Measurements from ENCODE around the gene KSR1. TPM values are rescaled to one million over a fixed set of nuclear protein-coding genes. Genes with fewer than 3 reads are reported as not detected.

The KSR1 gene
- total RNA-seq, 2 donors from 2014 or later, result 7.9 to 10.2 TPM

DNA sequence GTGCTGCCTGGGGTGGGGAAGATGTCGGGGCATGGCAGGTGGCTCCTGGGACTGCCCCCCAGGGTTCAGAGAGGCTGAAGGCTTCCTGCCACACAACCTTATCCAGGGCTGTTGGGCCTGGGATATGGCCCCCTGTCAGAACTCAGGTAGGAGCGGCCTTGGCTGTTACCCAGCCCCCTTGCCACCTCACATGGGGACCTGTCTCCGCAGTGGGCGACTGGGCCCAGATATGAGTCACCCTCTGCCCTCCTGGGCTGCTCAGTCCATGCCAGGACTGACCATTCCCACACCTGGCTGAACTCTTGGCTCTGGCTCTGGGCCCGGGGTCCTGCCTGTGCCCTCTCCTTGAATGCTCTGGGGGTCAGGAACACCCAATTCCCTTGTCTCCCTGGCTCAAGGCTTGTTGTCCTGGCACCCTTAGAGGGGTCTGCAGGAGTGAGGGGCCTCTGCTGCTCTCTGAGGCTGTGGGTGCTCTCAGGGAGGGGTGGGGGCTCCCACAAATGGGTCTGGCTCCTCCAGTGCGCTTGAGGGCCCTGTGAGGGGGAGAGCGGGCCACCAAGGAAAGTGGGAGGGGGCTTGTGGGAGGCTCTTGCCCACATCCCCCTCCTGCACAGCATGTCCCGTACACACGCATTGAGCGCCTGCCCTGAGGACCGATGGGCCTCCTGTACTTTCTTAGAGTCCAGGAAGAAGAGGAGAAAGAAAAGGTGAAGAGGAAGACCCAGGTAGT, 210.7 kb downstream of the KSR1 start:
- DNase-seq (ENCODE audit: low spot score), result no peak
- Histone ChIP-seq H3K4me3 (no peak overlapping the region), H3K4me1 (no peaks in the 10 kb centered on the region), H3K9me3 (no peaks in the 10 kb centered on the region), H3K27ac (no peak overlapping the region), H3K27me3 (no peaks in the 10 kb centered on the region), H3K36me3 (no peaks in the 10 kb centered on the region)
- TF ChIP-seq, protein P1, sequence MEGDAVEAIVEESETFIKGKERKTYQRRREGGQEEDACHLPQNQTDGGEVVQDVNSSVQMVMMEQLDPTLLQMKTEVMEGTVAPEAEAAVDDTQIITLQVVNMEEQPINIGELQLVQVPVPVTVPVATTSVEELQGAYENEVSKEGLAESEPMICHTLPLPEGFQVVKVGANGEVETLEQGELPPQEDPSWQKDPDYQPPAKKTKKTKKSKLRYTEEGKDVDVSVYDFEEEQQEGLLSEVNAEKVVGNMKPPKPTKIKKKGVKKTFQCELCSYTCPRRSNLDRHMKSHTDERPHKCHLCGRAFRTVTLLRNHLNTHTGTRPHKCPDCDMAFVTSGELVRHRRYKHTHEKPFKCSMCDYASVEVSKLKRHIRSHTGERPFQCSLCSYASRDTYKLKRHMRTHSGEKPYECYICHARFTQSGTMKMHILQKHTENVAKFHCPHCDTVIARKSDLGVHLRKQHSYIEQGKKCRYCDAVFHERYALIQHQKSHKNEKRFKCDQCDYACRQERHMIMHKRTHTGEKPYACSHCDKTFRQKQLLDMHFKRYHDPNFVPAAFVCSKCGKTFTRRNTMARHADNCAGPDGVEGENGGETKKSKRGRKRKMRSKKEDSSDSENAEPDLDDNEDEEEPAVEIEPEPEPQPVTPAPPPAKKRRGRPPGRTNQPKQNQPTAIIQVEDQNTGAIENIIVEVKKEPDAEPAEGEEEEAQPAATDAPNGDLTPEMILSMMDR (IDR thresholded peaks at IDR 0.05), result no peak

DNA sequence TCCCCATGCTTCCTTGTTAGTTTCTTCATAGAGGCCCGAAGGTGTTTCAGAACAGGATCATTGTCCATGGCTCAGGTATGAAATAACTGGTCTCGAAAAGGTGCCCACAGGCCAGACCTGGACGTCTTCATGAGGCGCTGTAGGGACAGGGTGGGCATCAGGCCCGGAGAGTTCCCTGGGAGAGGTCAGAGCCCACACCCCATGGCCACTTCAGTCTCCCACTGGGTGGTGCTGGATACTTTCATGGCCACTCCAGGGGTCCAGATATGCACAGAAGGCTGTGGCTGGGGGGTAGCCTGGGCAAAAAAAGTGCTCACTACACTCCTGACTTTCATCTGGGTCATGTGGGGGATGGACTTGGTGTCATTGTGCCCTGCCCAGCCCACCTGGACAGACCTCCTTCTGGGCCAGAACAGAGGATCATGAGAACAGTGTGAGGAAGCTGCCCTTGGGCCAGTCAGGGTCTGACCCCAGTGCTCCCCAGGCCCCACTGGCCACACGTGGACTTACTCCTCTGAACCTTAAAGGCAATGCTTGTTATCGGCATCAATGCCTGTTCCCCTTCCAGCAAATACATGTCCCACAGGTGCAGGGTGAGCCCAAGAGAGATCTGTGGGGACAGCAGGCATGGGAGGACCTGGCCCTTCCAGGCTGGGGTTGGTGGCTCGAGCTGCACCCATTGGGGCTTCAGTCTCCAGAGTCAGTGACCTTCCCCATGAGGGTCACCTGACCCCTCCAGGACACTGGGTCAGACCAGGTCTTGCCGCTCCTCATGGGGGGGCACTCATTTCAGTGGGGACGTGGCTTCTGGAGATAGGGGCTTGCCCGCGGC, 211.6 kb downstream of the KSR1 start:
- no peak overlapping the region for H3K4me3 ChIP-seq
- no peak for DNase-seq (ENCODE audit: low spot score)
- no peaks in the 10 kb centered on the region for H3K27me3 ChIP-seq
- H3K9me3 ChIP-seq, result no peaks in the 10 kb centered on the region
- H3K36me3 ChIP-seq, result no peaks in the 10 kb centered on the region
- TF ChIP-seq, protein P1 (IDR thresholded peaks at IDR 0.05), result no peak
- H3K4me1 ChIP-seq, result no peaks in the 10 kb centered on the region
- no peak overlapping the region for H3K27ac ChIP-seq

DNA sequence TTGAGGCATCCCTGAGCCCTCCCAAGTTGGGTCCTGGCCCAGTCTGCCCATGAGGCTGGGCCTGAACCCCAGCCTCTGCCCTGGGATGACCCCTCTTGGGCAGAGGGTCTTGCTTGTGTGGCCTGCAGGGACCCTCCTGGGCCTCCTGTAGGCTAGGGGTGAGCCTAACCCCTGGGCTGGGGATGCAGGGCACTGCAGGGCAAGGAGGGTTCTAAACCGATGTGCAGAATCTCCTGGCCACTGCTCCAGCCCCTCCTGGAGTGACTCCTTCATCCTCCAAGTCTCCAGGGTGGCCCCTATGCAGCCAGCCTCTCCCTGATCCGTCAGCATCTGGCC, 212.2 kb downstream of the KSR1 start:
- no peaks in the 10 kb centered on the region for H3K36me3 ChIP-seq
- TF ChIP-seq, protein P1 (IDR thresholded peaks at IDR 0.05), result no peak
- H3K27ac ChIP-seq, result no peak overlapping the region
- H3K9me3 ChIP-seq, result no peaks in the 10 kb centered on the region
- no peak overlapping the region for H3K4me3 ChIP-seq
- no peaks in the 10 kb centered on the region for H3K27me3 ChIP-seq
- H3K4me1 ChIP-seq, result no peaks in the 10 kb centered on the region
- no peak for DNase-seq (ENCODE audit: low spot score)

DNA sequence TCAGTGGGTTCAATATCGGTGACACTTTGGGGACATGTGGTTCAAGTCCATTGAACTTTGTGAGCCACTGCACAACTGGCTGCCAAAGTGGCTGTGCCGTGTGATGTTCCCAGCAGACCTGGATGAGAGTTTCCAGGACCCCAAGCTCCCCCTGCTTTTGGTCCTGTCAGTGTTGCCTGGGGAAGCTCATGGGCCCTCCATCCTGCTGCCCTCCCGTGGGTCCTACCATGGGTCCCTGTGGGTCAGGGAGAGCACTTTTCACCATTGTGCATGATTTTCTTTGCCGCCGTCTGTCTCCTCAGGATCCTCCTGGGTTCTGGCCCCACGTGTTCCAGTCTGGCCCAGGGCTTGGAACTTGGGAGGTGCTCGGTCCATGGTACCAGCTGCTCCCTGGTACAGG, 212.9 kb downstream of the KSR1 start:
- H3K27ac ChIP-seq, result no peak overlapping the region
- no peaks in the 10 kb centered on the region for H3K36me3 ChIP-seq
- DNase-seq (ENCODE audit: low spot score), result no peak
- no peak overlapping the region for H3K4me3 ChIP-seq
- H3K4me1 ChIP-seq, result no peaks in the 10 kb centered on the region
- no peaks in the 10 kb centered on the region for H3K9me3 ChIP-seq
- TF ChIP-seq, protein P1 (IDR thresholded peaks at IDR 0.05), result no peak
- no peaks in the 10 kb centered on the region for H3K27me3 ChIP-seq

DNA sequence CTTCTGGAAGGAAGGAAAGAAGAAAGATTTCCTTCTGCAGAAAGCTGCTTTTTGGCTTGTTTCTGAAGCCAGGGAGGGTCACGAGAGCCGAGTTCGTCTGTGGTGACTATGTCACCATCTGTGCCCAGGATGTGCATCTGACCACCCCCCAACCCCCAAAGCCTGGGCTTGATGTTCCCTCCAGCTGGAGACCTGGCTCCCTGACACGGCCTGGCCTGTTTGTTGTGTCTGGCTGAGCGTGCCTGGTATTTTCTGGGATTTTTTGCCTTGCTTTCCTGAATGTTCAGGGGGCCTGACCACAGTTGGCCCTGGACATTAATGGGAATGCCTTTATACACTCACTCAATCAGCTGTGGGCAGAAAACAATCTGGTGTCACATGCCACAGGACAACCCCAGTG, 213.6 kb downstream of the KSR1 start:
- Histone ChIP-seq H3K4me3 (no peak overlapping the region), H3K36me3 (no peaks in the 10 kb centered on the region), H3K4me1 (no peaks in the 10 kb centered on the region), H3K9me3 (no peaks in the 10 kb centered on the region), H3K27me3 (no peaks in the 10 kb centered on the region), H3K27ac (no peak overlapping the region)
- DNase-seq (ENCODE audit: low spot score), result no peak
- TF ChIP-seq, protein P1 (IDR thresholded peaks at IDR 0.05), result no peak
